Stomach (tissue), 4 donors: ENCODE measurements around the gene SPAG7.

Experiments used
- CTCF ChIP-seq, 7 experiments: fragments of 450-650 bp in 4 of 7; fragments of 200-600 bp in 3 of 7; sonication (generic) in 3 of 7; IDR thresholded peaks; one replicate each; pipeline ENCODE4 v1.5.1; 2016 to 2019; ENCODE audit warnings: antibody characterized with exemption in 7 of 7, control low read depth in 2 of 7, mild to moderate bottlenecking in 1 of 7
- EP300 ChIP-seq: sonication (generic); formaldehyde crosslinking; IDR thresholded peaks from one replicate; pipeline ENCODE4 v1.6.1; 2017; ENCODE audit warnings: antibody characterized with exemption
- POLR2A ChIP-seq, 4 donors: fragments of 450-650 bp; IDR thresholded peaks; one replicate each; pipeline ENCODE4 v1.6.1; 2016; ENCODE audit warnings: antibody characterized with exemption in 4 of 4, control low read depth in 2 of 4, mild to moderate bottlenecking in 1 of 4, moderate library complexity in 1 of 4

GRCh38 chr17:4921320-4921719 lies 46.3 kb downstream of the SPAG7 start:
- no peak for TF ChIP-seq CTCF (IDR thresholded peaks at IDR 0.05)
- TF ChIP-seq EP300: no peak
- no peak for TF ChIP-seq POLR2A (IDR thresholded peaks at IDR 0.05)
